NOMO-1 treated with dmso at 0.1 percent for 144 hours (cell line): ENCODE data around the gene PACSIN3.
"Not testable (repeated sequence)": the region's sequence is repeated elsewhere in the genome, so short reads cannot be mapped to it uniquely, and the experiment has no call there.

Source experiments
- DNase-seq: peaks from one replicate; lab custom pipeline; 2025; ENCODE audit not compliant: unreplicated experiment; lab: John Stamatoyannopoulos, UW

Gene PACSIN3

GRCh38 chr11:47198161-47198560, 11.9 kb upstream of the PACSIN3 start:
- DNase-seq, result not testable (repeated sequence)

GRCh38 chr11:47192111-47192510, 5.9 kb upstream of the PACSIN3 start:
- DNase-seq, result no peak

- not testable (repeated sequence) for DNase-seq
Measured at GRCh38 chr11:47191137-47191536, 4.9 kb upstream of the PACSIN3 start.

- DNase-seq, result no peak
Measured at GRCh38 chr11:47189100-47189834, 3.0 kb upstream of the PACSIN3 start.

- no peak for DNase-seq
Measured at GRCh38 chr11:47188259-47188658, 2.0 kb upstream of the PACSIN3 start.

- DNase-seq, result no peak
Measured at GRCh38 chr11:47187723-47188122, 1.5 kb upstream of the PACSIN3 start.

- DNase-seq, result no peak
Measured at GRCh38 chr11:47186700-47187695, 764 bp upstream of the PACSIN3 start.

GRCh38 chr11:47185305-47186075, 744 bp downstream of the PACSIN3 start:
- no peak for DNase-seq

- DNase-seq, result no peak
Measured at GRCh38 chr11:47184711-47185304, 1.4 kb downstream of the PACSIN3 start.

- no peak for DNase-seq
Measured at GRCh38 chr11:47183969-47184368, 2.3 kb downstream of the PACSIN3 start.

GRCh38 chr11:47183031-47183856, 3.0 kb downstream of the PACSIN3 start:
- no peak for DNase-seq

- no peak for DNase-seq
Measured at GRCh38 chr11:47182380-47182779, 3.9 kb downstream of the PACSIN3 start.

- no peak for DNase-seq
Measured at GRCh38 chr11:47181271-47181670, 5.0 kb downstream of the PACSIN3 start.

GRCh38 chr11:47180006-47180787, 6.0 kb downstream of the PACSIN3 start:
- no peak for DNase-seq

- no peak for DNase-seq
Measured at GRCh38 chr11:47179655-47179991, 6.6 kb downstream of the PACSIN3 start.

- DNase-seq, result no peak
Measured at GRCh38 chr11:47178737-47179654, 7.2 kb downstream of the PACSIN3 start.

GRCh38 chr11:47178316-47178715, 7.9 kb downstream of the PACSIN3 start:
- no peak for DNase-seq

GRCh38 chr11:47177846-47178245, 8.4 kb downstream of the PACSIN3 start:
- no peak for DNase-seq
